Activated CD4-positive, alpha-beta T cell treated with anti-CD3 and anti-CD28 coated beads, Interleukin-2, amount 10 ng/mL, durations not matched to agents 24 days and 14 days (primary cell): ENCODE results near the gene DTX4. TPM values are rescaled to one million over a fixed set of nuclear protein-coding genes. Genes with fewer than 3 reads are reported as not detected.
A peak's percentile ranks its signal among the peaks of the same experiment; 100 is the strongest.

Experiments
- DNase-seq: peaks from one replicate; pipeline ENCODE4 v3.0.0; 2022
- H3K27ac Mint-ChIP-seq: one replicate; pipeline ENCODE4 v1.8.0; 2022; ENCODE audit warnings: mild to moderate bottlenecking, mixed read lengths
- H3K27me3 Mint-ChIP-seq: one replicate; pipeline ENCODE4 v1.8.0; 2022; ENCODE audit warnings: mixed read lengths
- H3K36me3 Mint-ChIP-seq: one replicate; pipeline ENCODE4 v1.8.0; 2022; ENCODE audit warnings: low read depth, mild to moderate bottlenecking, mixed read lengths
- H3K4me1 Mint-ChIP-seq: one replicate; pipeline ENCODE4 v1.8.0; 2021; ENCODE audit warnings: mixed read lengths
- H3K4me3 Mint-ChIP-seq: one replicate; pipeline ENCODE4 v1.8.0; 2022; ENCODE audit warnings: mild to moderate bottlenecking, moderate library complexity, mixed read lengths
- H3K9me3 Mint-ChIP-seq: one replicate; pipeline ENCODE4 v1.8.0; 2021; ENCODE audit warnings: mixed read lengths
- intact Hi-C: fragments of 100-400 bp; cut with micrococcal nuclease; formaldehyde crosslinking; loops from one replicate; pipeline ENCODE4 v1.15.1; 2023
- total RNA-seq: library from RNA; stranded (reverse); gene quantifications from 2 replicates; pipeline ENCODE4 v1.2.3, GENCODE V29; 2022

DTX4 gene
- total RNA-seq, 1 donor from 2014 or later: 0.47 TPM

GRCh38 chr11:59178402-59178801, 6.5 kb downstream of the DTX4 start:
- H3K27me3 Mint-ChIP-seq: peaks cover 43% of the 10 kb centered on the region
- H3K4me3 Mint-ChIP-seq: no peak overlapping the region
- H3K4me1 Mint-ChIP-seq: peaks cover 3% of the 10 kb centered on the region
- H3K36me3 Mint-ChIP-seq: no peaks in the 10 kb centered on the region
- no peaks in the 10 kb centered on the region for H3K9me3 Mint-ChIP-seq
- no peak for DNase-seq
- intact Hi-C loops: loop anchor here (10.0 kb wide), 1 partner anchor 486 kb away; the partner anchor contains the start of gene PATL1
- H3K27ac Mint-ChIP-seq: no peak overlapping the region

- H3K9me3 Mint-ChIP-seq: no peaks in the 10 kb centered on the region
- intact Hi-C loops: loop anchor here (10.0 kb wide), 1 partner anchor 486 kb away; the partner anchor contains the start of gene PATL1
Measured at GRCh38 chr11:59179121-59179520, 7.2 kb downstream of the DTX4 start.

GRCh38 chr11:59180168-59180776, 8.3 kb downstream of the DTX4 start:
- Mint-ChIP-seq H3K27ac (no peak overlapping the region), H3K36me3 (no peaks in the 10 kb centered on the region), H3K4me3 (no peak overlapping the region), H3K27me3 (peaks cover 38% of the 10 kb centered on the region), H3K9me3 (no peaks in the 10 kb centered on the region), H3K4me1 (no peaks in the 10 kb centered on the region)
- intact Hi-C loops: no loop called here
- no peak for DNase-seq

More at GRCh38 chr11:59179121-59179520, 7.2 kb downstream of the DTX4 start:
- DNase-seq: no peak
- no peak overlapping the region for H3K4me3 Mint-ChIP-seq
- no peak overlapping the region for H3K27ac Mint-ChIP-seq
- peaks cover 41% of the 10 kb centered on the region for H3K27me3 Mint-ChIP-seq
- H3K36me3 Mint-ChIP-seq: no peaks in the 10 kb centered on the region
- peaks cover under 1% of the 10 kb centered on the region for H3K4me1 Mint-ChIP-seq

DNA sequence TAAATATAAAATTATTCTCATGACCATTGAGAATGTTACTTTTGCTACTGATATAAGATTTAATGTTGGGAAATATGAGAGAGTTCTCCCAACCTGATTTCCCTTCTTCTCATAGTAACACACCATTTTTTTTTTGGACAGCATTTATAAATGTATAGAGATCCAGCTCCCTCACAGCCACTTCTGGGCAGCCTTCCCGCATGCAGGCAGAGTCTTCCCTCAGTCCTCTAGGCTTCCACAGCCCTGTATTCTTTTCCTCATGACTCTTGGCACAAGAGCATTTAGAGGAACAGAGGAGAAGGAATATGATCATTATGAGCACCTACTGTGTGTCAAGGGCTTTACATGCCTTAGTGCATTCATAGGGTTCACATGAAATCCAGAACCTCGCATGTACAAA, 9.0 kb downstream of the DTX4 start:
- no peak overlapping the region for H3K27ac Mint-ChIP-seq
- no peaks in the 10 kb centered on the region for H3K36me3 Mint-ChIP-seq
- no peaks in the 10 kb centered on the region for H3K9me3 Mint-ChIP-seq
- intact Hi-C loops: no loop called here
- no peaks in the 10 kb centered on the region for H3K4me1 Mint-ChIP-seq
- no peak overlapping the region for H3K4me3 Mint-ChIP-seq
- peaks cover 32% of the 10 kb centered on the region for H3K27me3 Mint-ChIP-seq
- DNase-seq: no peak

- no peak for DNase-seq
- Mint-ChIP-seq H3K9me3 (no peaks in the 10 kb centered on the region), H3K4me3 (no peak overlapping the region), H3K4me1 (peaks cover 2% of the 10 kb centered on the region), H3K27ac (no peak overlapping the region), H3K36me3 (no peaks in the 10 kb centered on the region), H3K27me3 (peaks cover 31% of the 10 kb centered on the region)
- intact Hi-C loops: no loop called here
Measured at GRCh38 chr11:59181746-59182456, 10.0 kb downstream of the DTX4 start.

DNA sequence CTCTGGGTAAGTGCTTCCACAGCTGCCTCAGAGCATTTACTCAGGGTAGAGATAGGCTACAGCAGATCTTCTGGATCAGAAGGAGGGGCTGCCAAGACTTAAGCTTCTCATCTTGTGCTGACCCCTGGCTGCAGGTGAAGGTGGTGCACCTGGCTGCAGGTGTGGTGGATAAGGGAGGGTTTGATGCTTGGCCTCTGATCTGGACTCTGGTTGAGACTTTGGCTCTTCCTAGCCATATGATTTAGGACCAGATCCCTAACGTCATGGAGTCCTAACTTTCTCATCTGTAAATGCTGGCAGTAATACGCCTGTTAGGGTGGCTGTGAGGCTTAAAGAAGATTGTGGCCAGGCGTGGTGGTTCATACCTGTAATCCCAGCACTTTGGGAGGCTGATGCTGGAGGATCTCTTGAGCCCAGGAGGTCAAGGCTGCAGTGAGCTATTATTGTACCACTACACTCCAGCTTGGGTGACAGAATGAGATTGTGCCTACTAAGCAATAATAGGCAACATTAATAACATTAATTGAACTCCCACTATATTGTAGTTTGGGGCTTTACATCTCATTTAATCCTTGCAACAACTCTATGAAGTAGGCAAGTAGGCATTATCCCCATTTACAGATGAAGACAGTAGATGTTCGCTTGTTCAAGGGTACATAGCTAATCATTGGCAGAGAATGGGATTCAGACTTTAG, 10.7 kb downstream of the DTX4 start:
- Mint-ChIP-seq H3K4me1 (peaks cover 2% of the 10 kb centered on the region), H3K36me3 (no peaks in the 10 kb centered on the region), H3K4me3 (no peak overlapping the region), H3K9me3 (no peaks in the 10 kb centered on the region), H3K27me3 (peaks cover 28% of the 10 kb centered on the region), H3K27ac (no peak overlapping the region)
- intact Hi-C loops: no loop called here
- DNase-seq: peak; percentile 62

GRCh38 chr11:59183771-59184170, 11.8 kb downstream of the DTX4 start:
- no peak overlapping the region for H3K27ac Mint-ChIP-seq
- no peak overlapping the region for H3K4me3 Mint-ChIP-seq
- no peaks in the 10 kb centered on the region for H3K9me3 Mint-ChIP-seq
- peaks cover 2% of the 10 kb centered on the region for H3K4me1 Mint-ChIP-seq
- H3K27me3 Mint-ChIP-seq: peaks cover 22% of the 10 kb centered on the region
- no peak for DNase-seq
- H3K36me3 Mint-ChIP-seq: no peaks in the 10 kb centered on the region
- intact Hi-C loops: no loop called here

DNA sequence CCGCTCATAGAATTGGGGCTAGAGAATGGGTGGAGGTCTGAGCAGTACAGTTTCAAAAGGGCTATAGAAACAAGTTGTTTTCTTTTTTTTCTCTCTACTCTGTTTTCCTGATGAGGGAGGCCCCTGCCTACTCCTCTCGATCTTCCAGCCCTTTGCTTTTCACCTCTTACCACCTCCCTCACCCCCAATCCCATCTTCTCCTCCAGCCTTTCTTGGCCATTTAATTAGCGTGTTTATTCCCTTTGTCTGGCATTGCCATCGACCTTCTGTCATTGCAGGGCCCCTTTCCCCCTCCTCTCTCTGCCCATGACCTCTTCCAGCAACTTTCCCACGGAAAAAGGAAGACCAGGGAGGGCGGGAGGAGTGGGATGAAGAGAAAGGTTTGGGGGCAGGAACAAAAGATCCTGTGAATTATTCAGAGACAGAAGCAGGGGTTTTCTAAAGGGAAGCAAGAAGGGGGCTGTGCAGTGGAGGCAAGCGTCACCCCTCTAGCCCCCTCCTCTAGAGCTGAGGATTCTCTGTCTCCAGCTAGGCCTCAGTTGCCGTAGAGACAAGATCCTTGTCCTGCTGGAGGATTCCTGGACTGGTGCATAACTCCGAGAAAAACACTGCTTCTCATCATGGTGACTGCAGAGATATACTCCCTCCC, 12.9 kb downstream of the DTX4 start:
- Mint-ChIP-seq H3K4me1 (peaks cover 2% of the 10 kb centered on the region), H3K36me3 (no peaks in the 10 kb centered on the region), H3K4me3 (no peak overlapping the region), H3K27ac (no peak overlapping the region), H3K9me3 (no peaks in the 10 kb centered on the region), H3K27me3 (peaks cover 22% of the 10 kb centered on the region)
- no peak for DNase-seq
- intact Hi-C loops: no loop called here

DNA sequence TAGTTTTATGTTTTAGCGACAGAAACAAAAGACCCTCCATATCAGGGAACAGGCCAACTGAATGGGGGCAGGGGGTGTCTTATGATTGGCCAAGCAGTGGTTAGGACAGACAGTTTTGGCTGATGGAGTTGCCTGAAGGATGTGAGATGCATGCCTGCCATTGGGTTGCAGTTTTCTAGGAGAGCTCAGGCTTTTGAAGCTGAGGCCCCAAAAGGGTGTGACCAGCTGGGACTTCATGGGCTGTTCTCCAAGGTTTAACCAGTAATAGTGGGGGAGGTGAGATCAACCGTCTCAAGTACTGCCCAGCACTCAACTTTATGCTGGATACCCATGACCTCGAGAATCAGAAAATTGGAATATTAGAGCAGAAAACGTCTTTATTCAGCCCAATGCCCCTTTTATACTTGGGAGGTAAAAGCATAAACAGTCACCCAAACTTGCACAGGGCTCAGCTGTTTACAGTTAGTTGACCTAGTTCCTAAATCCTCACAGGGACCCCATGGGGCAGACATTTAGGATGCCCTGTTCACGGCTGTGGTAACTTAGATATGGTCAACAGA, 13.5 kb downstream of the DTX4 start:
- Mint-ChIP-seq H3K4me1 (peaks cover 2% of the 10 kb centered on the region), H3K27ac (no peak overlapping the region), H3K36me3 (no peaks in the 10 kb centered on the region), H3K27me3 (peaks cover 22% of the 10 kb centered on the region), H3K4me3 (no peak overlapping the region), H3K9me3 (no peaks in the 10 kb centered on the region)
- intact Hi-C loops: no loop called here
- DNase-seq: no peak

GRCh38 chr11:59186130-59186594, 14.2 kb downstream of the DTX4 start:
- H3K36me3 Mint-ChIP-seq: no peaks in the 10 kb centered on the region
- intact Hi-C loops: no loop called here
- peaks cover 24% of the 10 kb centered on the region for H3K27me3 Mint-ChIP-seq
- DNase-seq: peak; percentile 84
- H3K4me1 Mint-ChIP-seq: peaks cover 2% of the 10 kb centered on the region
- no peaks in the 10 kb centered on the region for H3K9me3 Mint-ChIP-seq
- H3K27ac Mint-ChIP-seq: no peak overlapping the region
- H3K4me3 Mint-ChIP-seq: no peak overlapping the region

DNA sequence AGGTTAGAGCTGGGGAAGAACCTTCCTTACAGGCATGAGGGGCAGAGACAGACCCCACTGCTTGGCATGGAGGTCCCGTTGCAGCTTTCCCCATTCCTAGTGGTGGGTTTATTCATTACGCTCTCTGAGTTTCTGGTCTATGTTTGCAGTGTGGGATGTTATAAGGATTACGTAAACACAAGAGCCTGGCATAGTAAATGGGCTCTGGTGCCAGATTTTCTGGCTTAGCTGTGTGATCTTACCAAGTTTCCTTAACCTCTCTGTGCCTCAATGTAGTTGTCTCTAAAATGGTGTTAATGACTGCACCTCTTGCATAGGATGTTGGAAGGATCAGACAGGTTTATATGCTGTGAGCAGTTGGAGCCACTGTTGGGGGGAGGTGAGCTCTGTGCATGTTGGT, 15.1 kb downstream of the DTX4 start:
- intact Hi-C loops: no loop called here
- no peak for DNase-seq
- Mint-ChIP-seq H3K4me3 (no peak overlapping the region), H3K27ac (no peak overlapping the region), H3K36me3 (no peaks in the 10 kb centered on the region), H3K4me1 (peaks cover 2% of the 10 kb centered on the region), H3K27me3 (peaks cover 28% of the 10 kb centered on the region), H3K9me3 (no peaks in the 10 kb centered on the region)

GRCh38 chr11:59187587-59187986, 15.7 kb downstream of the DTX4 start:
- no peak for DNase-seq
- Mint-ChIP-seq H3K4me3 (no peak overlapping the region), H3K9me3 (no peaks in the 10 kb centered on the region), H3K27me3 (peaks cover 30% of the 10 kb centered on the region), H3K27ac (no peak overlapping the region), H3K36me3 (no peaks in the 10 kb centered on the region), H3K4me1 (peaks cover 2% of the 10 kb centered on the region)
- intact Hi-C loops: no loop called here

GRCh38 chr11:59188954-59189353, 17.0 kb downstream of the DTX4 start:
- H3K27ac Mint-ChIP-seq: no peak overlapping the region
- H3K4me3 Mint-ChIP-seq: no peak overlapping the region
- H3K9me3 Mint-ChIP-seq: no peaks in the 10 kb centered on the region
- H3K36me3 Mint-ChIP-seq: no peaks in the 10 kb centered on the region
- H3K27me3 Mint-ChIP-seq: peaks cover 31% of the 10 kb centered on the region
- H3K4me1 Mint-ChIP-seq: peaks cover 2% of the 10 kb centered on the region
- intact Hi-C loops: no loop called here
- no peak for DNase-seq
